Measurements from ENCODE around the gene LEF1.

Gene LEF1

DNA sequence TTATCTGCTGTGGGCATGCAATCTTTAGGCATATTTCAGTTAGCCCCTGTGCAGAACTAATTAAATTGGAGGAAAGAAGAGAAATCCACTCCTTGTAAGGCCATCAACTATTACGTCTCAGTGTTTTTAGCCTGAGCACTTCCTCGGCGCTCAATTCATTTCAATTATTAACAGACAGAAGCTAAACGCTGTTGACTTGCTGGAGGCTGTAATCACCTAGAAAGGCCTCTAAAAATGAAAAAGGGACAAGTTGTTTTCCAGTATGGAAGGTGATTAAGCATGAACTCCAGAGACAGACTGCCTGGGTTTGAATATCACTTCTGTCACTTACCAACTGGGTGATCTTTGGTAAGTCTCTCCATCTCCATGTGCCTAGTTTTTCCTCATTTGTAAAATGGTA lies 59.6 kb downstream of the LEF1 start:
- no peak for DNase-seq

DNA sequence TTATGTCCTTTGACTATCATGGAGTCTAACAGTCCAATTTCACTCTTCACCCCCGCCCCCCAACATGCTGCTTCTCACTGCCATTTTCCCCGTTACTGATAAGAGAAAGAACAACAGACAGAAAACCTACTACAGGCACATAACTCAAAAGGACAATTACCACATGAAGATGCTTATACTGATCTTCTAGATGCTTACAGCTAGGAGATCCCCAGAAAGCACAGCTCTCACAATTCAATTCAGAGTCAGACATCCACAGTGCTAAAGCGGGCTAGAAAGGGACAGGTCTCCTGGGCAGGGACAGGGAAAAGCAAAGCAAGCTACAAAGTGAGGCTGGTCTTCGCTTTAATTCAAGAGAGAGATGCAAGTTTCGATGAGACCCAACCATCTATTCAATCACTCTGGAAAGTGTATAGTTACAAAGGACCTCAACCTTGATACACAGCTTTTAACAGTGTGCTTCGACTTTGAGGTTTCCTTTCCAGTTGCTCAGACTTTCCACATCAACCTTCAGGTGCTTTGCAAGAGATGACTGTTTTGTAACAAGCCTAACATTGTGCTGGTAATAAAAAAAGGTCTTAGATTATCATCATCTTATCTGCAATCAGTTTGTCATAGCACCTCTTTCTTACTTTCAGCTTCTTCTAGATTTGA lies 60.9 kb downstream of the LEF1 start:
- no peak for DNase-seq

GRCh38 chr4:108107101-108107500 lies 61.6 kb downstream of the LEF1 start:
- no peak for DNase-seq

DNA sequence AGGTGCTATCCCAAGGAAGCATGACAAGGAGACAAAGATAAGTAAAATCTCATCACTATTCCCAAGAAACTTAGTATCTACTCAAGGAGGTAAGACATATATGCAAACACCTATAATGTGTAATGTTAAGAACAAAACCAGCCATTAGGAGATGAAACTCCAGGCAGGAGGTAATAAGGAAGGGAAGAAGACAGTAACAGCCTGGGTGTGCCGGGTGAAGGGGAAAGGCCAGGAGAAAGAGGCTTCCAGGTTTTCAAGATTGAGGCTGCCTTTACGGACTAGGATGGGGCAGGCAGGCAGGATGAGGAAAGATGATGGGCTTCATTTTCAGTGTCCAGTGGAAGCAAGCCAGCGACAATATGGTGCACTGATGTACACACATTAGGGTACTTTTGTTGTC lies 62.5 kb downstream of the LEF1 start:
- no peak for DNase-seq

GRCh38 chr4:108103099-108103862 lies 65.5 kb downstream of the LEF1 start:
- DNase-seq: no peak

GRCh38 chr4:108100827-108101226 lies 67.9 kb downstream of the LEF1 start:
- no peak for DNase-seq

DNA sequence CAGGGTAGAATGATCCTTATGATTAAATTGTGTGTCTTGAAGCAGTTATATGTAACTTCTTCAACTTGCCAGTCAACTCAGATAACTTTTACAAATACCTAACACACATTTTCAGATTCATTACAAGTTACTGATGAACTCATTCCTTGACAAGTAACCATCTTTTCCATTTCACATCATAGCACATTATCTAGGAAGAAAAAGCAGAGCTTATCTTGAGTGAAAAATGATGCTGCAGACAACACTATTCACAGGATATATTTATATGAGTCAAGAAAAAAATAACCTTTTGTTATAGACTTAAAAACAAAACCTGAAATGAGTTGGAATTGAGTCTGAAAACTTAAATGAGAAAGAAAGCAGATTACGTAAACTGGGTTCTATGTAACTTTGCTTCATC lies 68.9 kb downstream of the LEF1 start:
- no peak for DNase-seq

DNA sequence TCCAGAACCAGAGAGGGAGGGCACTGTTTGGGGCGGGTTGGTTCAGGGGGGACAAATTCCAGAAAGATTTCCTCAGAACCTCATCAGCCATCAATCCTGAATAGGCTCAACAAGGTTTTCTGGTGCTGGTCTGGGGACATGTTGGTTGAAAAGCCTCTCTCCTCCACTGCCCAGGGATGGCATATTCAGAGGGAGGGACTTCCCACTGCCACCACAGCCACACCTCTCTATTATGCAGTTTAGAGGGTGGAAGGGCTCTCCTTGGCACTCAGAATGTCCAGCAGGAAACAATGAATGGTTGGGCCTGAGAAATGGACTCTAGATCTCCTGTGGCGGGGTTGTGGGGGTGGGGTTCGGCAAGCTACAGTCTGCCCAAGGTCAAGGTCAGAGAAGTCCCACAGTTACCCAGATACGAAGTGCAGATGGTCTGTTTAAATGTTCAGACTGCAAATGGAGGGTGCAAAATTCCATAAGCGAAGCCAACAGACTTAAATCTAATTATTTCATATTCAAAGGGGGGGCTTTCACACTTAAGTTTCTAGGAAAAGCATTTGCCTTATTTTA lies 70.7 kb downstream of the LEF1 start:
- DNase-seq: no peak

DNA sequence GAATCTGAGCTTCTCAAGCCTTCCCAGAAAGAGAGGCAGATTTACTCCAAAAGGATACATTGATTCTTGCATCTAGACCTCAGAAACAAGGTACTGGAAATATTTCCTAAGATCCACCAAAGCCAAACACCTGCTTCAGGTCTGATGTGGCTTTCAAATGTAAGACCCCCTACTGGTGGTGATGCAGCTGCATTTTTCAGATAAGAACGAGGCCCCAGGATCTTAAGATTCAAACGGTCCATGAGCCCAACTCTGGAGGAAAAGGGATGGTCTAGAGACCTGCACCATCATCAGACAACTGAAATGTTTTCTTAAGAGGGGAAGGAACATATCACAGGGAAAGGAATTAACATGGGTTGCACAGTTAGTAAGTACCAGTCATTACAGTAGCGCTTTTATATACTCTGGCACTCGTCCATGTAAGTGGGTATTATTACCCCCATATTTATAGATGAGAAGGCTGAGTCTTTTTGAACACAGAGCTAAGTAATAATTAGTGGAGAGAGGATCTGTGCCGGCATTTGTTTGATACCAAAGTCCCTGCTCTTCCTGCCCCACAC lies 73.7 kb downstream of the LEF1 start:
- DNase-seq: no peak

- DNase-seq: no peak
Measured at GRCh38 chr4:108094131-108094530, 74.6 kb downstream of the LEF1 start.

- DNase-seq: no peak
Measured at GRCh38 chr4:108092288-108092687, 76.4 kb downstream of the LEF1 start.

DNA sequence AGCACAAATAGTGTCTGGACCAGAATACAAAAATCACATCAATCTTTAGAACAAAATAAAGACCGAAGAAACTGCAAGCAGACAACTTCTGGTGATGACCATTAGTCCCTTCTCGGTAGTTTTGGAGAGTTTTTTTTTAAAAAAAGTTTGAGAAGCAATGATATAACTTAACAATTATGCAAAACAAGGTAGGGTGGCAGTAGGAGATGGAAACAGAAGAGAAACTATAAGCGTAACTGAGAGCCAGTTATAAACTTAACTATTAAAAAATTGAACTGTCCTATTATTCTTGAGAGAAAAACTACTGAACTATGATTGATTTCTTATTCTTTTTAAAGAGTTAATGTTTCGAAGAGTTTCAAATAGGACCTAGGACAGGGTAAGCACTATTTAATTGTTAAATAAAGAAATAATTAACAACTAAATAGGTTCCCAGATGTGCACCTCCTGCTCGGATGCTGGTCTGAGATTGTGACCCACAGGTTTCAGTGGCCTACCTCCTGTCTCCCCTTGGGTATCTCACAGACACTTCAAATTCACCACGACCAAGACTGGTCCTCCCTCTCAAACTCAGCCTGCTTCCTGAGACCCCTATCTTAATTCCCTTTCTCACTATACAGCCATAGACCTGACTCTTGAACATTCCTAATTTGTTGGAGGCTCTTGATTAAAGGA lies 81.3 kb downstream of the LEF1 start:
- DNase-seq: no peak

DNA sequence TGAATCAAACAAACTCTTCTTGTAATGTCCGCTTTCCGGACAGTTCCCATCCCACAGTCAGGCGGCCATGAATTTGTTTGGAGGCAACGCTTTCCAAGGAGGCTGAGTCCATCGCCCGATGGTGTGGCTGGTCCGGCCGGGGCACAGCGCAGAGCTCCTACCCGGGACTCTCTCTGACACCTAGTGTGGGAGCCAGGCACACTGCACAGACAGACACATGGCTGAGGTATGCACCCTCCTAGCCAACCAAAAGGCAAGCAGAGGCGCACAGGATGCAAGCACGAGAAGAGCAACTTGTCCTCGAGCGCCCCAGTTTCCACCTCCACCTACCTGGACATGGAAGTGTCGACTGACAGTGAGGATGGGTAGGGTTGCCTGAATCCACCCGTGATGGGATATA lies 87.5 kb downstream of the LEF1 start:
- DNase-seq: no peak

GRCh38 chr4:108080747-108081146 lies 88.0 kb downstream of the LEF1 start:
- no peak for DNase-seq

GRCh38 chr4:108078024-108078733 lies 90.6 kb downstream of the LEF1 start:
- no peak for DNase-seq

- no peak for DNase-seq
Measured at GRCh38 chr4:108072300-108072699, 96.4 kb downstream of the LEF1 start.

DNA sequence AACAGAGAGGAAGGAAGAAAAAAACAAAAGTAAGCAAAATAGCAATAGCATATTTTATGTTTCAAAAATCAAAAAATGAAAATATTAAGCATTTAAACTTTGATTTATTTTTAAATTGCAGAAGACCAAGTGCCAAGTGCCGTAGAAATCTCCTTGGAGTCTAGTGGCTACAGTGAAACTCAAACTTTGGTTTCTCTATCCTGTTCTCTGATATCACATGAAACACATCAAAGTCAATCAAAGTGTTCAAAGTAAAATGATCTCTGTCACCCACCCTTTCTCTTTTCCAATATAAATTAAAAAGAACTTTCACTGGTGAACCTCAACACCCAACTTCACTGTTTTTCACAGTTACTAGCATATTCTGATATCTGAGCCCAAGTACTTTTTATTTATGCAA lies 98.0 kb downstream of the LEF1 start:
- no peak for DNase-seq

DNA sequence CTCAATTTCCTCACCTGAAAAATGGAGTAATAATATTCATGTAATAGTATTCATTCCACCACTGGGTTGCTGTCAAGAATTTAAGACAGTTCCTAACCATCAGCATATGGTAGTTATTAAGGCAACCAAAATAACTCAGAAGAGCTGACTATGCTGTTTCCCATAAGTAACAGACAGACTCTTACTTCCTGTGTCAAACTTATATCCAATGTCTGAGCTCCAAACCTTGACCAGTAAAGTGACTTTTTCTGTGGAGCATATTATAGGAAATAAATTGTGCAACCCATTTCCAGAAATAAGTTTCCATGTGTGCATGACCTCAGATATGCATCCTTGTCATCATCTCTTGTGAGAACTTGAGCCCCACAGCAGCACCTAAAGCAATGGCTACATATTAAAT lies 100.3 kb downstream of the LEF1 start:
- peak; percentile 14 to 41 for DNase-seq

GRCh38 chr4:108060686-108061321 lies 107.9 kb downstream of the LEF1 start:
- no peak for DNase-seq

DNA sequence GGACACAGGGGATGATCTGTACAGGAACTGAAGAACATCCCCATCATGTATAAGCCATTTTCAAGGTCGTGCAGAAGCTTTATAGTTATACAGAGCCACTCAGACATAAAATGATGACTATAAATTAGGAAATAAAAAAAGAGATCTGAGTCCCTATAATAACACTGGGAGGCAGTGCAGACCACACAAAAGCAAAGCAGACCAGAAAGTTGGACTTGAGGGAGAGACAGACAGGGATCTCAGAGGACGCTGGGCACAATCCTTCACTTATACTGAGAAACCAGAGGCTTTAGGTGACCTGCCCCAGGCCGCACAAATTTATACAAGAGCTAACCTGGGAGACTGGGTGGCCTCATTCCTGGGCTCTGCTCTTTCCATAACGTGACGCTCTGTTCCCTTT lies 108.6 kb downstream of the LEF1 start:
- peak; percentile 61 to 84 for DNase-seq

GRCh38 chr4:108058685-108059440 lies 109.9 kb downstream of the LEF1 start:
- no peak for DNase-seq

DNA sequence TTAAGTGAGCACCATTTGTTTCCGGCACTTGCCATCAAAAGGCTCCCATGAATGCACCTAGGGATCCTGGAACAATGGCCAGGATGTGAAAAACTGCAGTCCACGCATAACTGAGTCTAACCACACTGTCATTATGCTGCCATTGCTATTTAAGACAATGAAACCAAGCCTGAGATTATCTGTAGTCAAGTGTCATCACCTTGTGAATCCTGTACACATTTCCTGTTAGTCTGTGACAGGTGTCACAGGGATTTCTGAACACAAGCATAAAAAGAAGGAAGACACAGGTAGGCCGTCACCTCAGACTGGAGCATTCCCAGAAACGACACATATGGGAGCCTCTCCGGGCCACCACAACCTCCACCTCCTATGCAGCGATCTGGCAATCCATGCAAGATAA lies 112.3 kb downstream of the LEF1 start:
- DNase-seq: no peak
